ENCODE results near the gene CHTOP. TPM values are rescaled to one million over a fixed set of nuclear protein-coding genes. Genes with fewer than 3 reads are reported as not detected.
A peak's percentile ranks its signal among the peaks of the same experiment; 100 is the strongest.

Gene CHTOP
- total and polyA plus RNA-seq, 2 of the 13 experiments (the other 11 are each of a cell fraction or from before 2014, with no cell fraction given): 38.0 to 51.9 TPM

DNA sequence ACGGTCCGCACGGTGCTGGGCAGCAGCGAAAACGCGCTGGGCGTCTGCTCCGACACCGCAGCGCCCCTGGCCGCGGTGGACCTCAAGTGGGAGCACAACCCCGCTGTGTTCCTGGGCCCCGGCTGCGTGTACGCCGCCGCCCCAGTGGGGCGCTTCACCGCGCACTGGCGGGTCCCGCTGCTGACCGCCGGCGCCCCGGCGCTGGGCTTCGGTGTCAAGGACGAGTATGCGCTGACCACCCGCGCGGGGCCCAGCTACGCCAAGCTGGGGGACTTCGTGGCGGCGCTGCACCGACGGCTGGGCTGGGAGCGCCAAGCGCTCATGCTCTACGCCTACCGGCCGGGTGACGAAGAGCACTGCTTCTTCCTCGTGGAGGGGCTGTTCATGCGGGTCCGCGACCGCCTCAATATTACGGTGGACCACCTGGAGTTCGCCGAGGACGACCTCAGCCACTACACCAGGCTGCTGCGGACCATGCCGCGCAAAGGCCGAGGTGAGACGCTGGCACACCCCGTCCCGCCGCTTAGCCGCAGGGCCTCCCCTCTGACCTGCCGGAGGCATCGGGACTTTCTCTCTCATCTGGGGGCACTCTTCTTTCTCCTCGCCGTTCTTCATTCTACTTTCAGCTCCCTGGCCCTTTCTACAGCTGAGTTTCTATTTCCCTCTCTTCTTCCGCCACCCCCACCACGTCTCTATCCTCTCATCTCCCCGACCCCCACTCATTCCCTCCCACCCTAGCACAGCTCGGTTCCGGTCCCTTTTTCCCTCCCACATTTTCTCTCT lies 45.7 kb downstream of the CHTOP start (continued):
- TF ChIP-seq, protein P1, sequence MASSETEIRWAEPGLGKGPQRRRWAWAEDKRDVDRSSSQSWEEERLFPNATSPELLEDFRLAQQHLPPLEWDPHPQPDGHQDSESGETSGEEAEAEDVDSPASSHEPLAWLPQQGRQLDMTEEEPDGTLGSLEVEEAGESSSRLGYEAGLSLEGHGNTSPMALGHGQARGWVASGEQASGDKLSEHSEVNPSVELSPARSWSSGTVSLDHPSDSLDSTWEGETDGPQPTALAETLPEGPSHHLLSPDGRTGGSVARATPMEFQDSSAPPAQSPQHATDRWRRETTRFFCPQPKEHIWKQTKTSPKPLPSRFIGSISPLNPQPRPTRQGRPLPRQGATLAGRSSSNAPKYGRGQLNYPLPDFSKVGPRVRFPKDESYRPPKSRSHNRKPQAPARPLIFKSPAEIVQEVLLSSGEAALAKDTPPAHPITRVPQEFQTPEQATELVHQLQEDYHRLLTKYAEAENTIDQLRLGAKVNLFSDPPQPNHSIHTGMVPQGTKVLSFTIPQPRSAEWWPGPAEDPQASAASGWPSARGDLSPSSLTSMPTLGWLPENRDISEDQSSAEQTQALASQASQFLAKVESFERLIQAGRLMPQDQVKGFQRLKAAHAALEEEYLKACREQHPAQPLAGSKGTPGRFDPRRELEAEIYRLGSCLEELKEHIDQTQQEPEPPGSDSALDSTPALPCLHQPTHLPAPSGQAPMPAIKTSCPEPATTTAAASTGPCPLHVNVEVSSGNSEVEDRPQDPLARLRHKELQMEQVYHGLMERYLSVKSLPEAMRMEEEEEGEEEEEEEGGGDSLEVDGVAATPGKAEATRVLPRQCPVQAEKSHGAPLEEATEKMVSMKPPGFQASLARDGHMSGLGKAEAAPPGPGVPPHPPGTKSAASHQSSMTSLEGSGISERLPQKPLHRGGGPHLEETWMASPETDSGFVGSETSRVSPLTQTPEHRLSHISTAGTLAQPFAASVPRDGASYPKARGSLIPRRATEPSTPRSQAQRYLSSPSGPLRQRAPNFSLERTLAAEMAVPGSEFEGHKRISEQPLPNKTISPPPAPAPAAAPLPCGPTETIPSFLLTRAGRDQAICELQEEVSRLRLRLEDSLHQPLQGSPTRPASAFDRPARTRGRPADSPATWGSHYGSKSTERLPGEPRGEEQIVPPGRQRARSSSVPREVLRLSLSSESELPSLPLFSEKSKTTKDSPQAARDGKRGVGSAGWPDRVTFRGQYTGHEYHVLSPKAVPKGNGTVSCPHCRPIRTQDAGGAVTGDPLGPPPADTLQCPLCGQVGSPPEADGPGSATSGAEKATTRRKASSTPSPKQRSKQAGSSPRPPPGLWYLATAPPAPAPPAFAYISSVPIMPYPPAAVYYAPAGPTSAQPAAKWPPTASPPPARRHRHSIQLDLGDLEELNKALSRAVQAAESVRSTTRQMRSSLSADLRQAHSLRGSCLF (CRISPR knock-in tag; IDR thresholded peaks at IDR 0.05; ENCODE audit: borderline replicate concordance): no peak
- no peak for TF ChIP-seq AGO2 (optimal IDR thresholded peaks at IDR 0.05; ENCODE audit: low read depth, low read length)
- no peak for TF ChIP-seq ZNF558 (CRISPR knock-in tag; IDR thresholded peaks at IDR 0.05; ENCODE audit: borderline replicate concordance)
- peak; percentile 39; the same call in 1 of the 2 replicates for TF ChIP-seq MYC (CRISPR knock-in tag; IDR thresholded peaks at IDR 0.05; ENCODE audit: borderline replicate concordance)
- TF ChIP-seq SRSF1 (optimal IDR thresholded peaks at IDR 0.05; ENCODE audit: low read depth, low read length): no peak
- TF ChIP-seq MAF1 (CRISPR knock-in tag; IDR thresholded peaks at IDR 0.05; ENCODE audit: borderline replicate concordance): no peak
- TF ChIP-seq, protein P2, sequence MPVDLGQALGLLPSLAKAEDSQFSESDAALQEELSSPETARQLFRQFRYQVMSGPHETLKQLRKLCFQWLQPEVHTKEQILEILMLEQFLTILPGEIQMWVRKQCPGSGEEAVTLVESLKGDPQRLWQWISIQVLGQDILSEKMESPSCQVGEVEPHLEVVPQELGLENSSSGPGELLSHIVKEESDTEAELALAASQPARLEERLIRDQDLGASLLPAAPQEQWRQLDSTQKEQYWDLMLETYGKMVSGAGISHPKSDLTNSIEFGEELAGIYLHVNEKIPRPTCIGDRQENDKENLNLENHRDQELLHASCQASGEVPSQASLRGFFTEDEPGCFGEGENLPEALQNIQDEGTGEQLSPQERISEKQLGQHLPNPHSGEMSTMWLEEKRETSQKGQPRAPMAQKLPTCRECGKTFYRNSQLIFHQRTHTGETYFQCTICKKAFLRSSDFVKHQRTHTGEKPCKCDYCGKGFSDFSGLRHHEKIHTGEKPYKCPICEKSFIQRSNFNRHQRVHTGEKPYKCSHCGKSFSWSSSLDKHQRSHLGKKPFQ (CRISPR knock-in tag; IDR thresholded peaks at IDR 0.05; ENCODE audit: insufficient replicate concordance): no peak
- no peak for TF ChIP-seq MTA1 (CRISPR knock-in tag; IDR thresholded peaks at IDR 0.05; ENCODE audit: borderline replicate concordance)
- TF ChIP-seq, protein P3, sequence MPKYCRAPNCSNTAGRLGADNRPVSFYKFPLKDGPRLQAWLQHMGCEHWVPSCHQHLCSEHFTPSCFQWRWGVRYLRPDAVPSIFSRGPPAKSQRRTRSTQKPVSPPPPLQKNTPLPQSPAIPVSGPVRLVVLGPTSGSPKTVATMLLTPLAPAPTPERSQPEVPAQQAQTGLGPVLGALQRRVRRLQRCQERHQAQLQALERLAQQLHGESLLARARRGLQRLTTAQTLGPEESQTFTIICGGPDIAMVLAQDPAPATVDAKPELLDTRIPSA (CRISPR knock-in tag; IDR thresholded peaks at IDR 0.05; ENCODE audit: borderline replicate concordance): peak; percentile 81; the same call in 1 of the 2 replicates
- TF ChIP-seq ZNF331 (CRISPR knock-in tag; IDR thresholded peaks at IDR 0.05): no peak
- TF ChIP-seq, protein P4, sequence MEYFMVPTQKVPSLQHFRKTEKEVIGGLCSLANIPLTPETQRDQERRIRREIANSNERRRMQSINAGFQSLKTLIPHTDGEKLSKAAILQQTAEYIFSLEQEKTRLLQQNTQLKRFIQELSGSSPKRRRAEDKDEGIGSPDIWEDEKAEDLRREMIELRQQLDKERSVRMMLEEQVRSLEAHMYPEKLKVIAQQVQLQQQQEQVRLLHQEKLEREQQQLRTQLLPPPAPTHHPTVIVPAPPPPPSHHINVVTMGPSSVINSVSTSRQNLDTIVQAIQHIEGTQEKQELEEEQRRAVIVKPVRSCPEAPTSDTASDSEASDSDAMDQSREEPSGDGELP (IDR thresholded peaks at IDR 0.05; ENCODE audit: borderline replicate concordance, low read depth): no peak
- TF ChIP-seq ZNF501 (CRISPR knock-in tag; IDR thresholded peaks at IDR 0.05): no peak
- peak; percentile 37; the same call in 1 of the 2 replicates for TF ChIP-seq MAFG (CRISPR knock-in tag; IDR thresholded peaks at IDR 0.05)
- TF ChIP-seq, protein P5, sequence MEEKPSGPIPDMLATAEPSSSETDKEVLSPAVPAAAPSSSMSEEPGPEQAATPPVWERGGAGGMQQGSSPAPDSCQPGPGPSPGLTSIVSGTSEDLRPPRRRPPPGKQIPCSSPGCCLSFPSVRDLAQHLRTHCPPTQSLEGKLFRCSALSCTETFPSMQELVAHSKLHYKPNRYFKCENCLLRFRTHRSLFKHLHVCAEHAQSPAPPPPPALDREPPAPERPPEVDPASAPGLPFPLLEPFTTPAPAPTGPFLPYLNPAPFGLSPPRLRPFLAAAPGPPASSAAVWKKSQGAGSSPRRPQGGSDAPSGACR (CRISPR knock-in tag; IDR thresholded peaks at IDR 0.05): no peak
- TF ChIP-seq REXO4 (CRISPR knock-in tag; IDR thresholded peaks at IDR 0.05; ENCODE audit: borderline replicate concordance): no peak
- TF ChIP-seq, protein P6, sequence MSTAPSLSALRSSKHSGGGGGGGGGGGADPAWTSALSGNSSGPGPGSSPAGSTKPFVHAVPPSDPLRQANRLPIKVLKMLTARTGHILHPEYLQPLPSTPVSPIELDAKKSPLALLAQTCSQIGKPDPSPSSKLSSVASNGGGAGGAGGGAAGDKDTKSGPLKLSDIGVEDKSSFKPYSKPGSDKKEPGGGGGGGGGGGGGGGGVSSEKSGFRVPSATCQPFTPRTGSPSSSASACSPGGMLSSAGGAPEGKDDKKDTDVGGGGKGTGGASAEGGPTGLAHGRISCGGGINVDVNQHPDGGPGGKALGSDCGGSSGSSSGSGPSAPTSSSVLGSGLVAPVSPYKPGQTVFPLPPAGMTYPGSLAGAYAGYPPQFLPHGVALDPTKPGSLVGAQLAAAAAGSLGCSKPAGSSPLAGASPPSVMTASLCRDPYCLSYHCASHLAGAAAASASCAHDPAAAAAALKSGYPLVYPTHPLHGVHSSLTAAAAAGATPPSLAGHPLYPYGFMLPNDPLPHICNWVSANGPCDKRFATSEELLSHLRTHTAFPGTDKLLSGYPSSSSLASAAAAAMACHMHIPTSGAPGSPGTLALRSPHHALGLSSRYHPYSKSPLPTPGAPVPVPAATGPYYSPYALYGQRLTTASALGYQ (CRISPR knock-in tag; IDR thresholded peaks at IDR 0.05): 0 out of 2 replicates have a peak, but pooled peaks have one; percentile 29
- 0 out of 2 replicates have a peak, but pooled peaks have one; percentile 26 for TF ChIP-seq SALL1 (CRISPR knock-in tag; IDR thresholded peaks at IDR 0.05)

All from HepG2 (cell line).